H9 (cell line): ENCODE data around the gene UBXN7. TPM values are rescaled to one million over a fixed set of nuclear protein-coding genes. Genes with fewer than 3 reads are reported as not detected.

Experiments
- DNase-seq: peaks from one replicate; pipeline ENCODE4 v3.0.0-alpha.2; 2017
- H2AFZ ChIP-seq: one replicate; pipeline ENCODE4 v1.6.1; 2013; ENCODE audit warnings: mild to moderate bottlenecking, low read length, control low read depth, moderate library complexity
- H2AK5ac ChIP-seq: 2 replicates; pipeline ENCODE4 v1.6.1; 2013; ENCODE audit warnings: low read length, control low read depth, mixed read lengths; ENCODE audit not compliant: insufficient read length
- H2BK120ac ChIP-seq: one replicate; pipeline ENCODE4 v1.6.1; 2013; ENCODE audit warnings: low read depth, mild to moderate bottlenecking, low read length, control low read depth, inconsistent platforms; ENCODE audit not compliant: poor library complexity, severe bottlenecking
- H2BK12ac ChIP-seq: 2 replicates; pipeline ENCODE4 v1.6.1; 2013; ENCODE audit warnings: low read length, control low read depth, mixed read lengths, low read depth; ENCODE audit not compliant: insufficient read length
- H2BK15ac ChIP-seq: 2 replicates; pipeline ENCODE4 v1.6.1; 2013; ENCODE audit warnings: low read depth, low read length, control low read depth
- H2BK20ac ChIP-seq: one replicate; pipeline ENCODE4 v1.6.1; 2013; ENCODE audit warnings: low read depth, mild to moderate bottlenecking, low read length, control low read depth, inconsistent platforms; ENCODE audit not compliant: poor library complexity, severe bottlenecking
- H2BK5ac ChIP-seq: 2 replicates; pipeline ENCODE4 v1.6.1; 2013; ENCODE audit warnings: low read length, control low read depth, mixed read lengths; ENCODE audit not compliant: insufficient read length
- H3K14ac ChIP-seq: 2 replicates; pipeline ENCODE4 v1.6.1; 2013; ENCODE audit warnings: low read length, control low read depth; ENCODE audit not compliant: insufficient read depth
- H3K18ac ChIP-seq: 2 replicates; pipeline ENCODE4 v1.6.1; 2013; ENCODE audit warnings: low read depth, mild to moderate bottlenecking, mixed read lengths, low read length, control low read depth; ENCODE audit not compliant: insufficient read length
- H3K23ac ChIP-seq: 2 replicates; pipeline ENCODE4 v1.6.1; 2013; ENCODE audit warnings: low read length, control low read depth, mixed read lengths, low read depth; ENCODE audit not compliant: insufficient read length
- H3K23me2 ChIP-seq: 2 replicates; pipeline ENCODE4 v1.6.1; 2013; ENCODE audit warnings: low read depth, mild to moderate bottlenecking, mixed read lengths, low read length, control low read depth; ENCODE audit not compliant: insufficient read length, poor library complexity, severe bottlenecking
- H3K27ac ChIP-seq: 2 replicates; pipeline ENCODE4 v1.5.1; 2013; ENCODE audit warnings: low read length, control low read depth, mixed read lengths, low read depth; ENCODE audit not compliant: insufficient read length
- H3K27me3 ChIP-seq: 2 replicates; pipeline ENCODE4 v1.6.1; 2013; ENCODE audit warnings: low read length, control low read depth, inconsistent platforms; ENCODE audit not compliant: insufficient read depth
- H3K4ac ChIP-seq: 2 replicates; pipeline ENCODE4 v1.6.1; 2013; ENCODE audit warnings: low read depth, mild to moderate bottlenecking, control low read depth, inconsistent platforms, low read length, moderate library complexity
- H3K4me1 ChIP-seq: 2 replicates; pipeline ENCODE4 v1.6.1; 2013; ENCODE audit warnings: low read length, control low read depth, inconsistent platforms; ENCODE audit not compliant: insufficient read depth
- H3K4me2 ChIP-seq: 2 replicates; pipeline ENCODE4 v1.6.1; 2013; ENCODE audit warnings: low read length, control low read depth, mixed read lengths; ENCODE audit not compliant: insufficient read length, insufficient read depth
- H3K56ac ChIP-seq: 2 replicates; pipeline ENCODE4 v1.6.1; 2013; ENCODE audit warnings: low read depth, mild to moderate bottlenecking, mixed read lengths, low read length, control low read depth; ENCODE audit not compliant: insufficient read length
- H3K79me1 ChIP-seq: 2 replicates; pipeline ENCODE4 v1.6.1; 2013; ENCODE audit warnings: low read depth, mild to moderate bottlenecking, moderate library complexity, low read length, control low read depth, inconsistent platforms; ENCODE audit not compliant: insufficient read depth, poor library complexity, severe bottlenecking
- H3K79me2 ChIP-seq: 2 replicates; pipeline ENCODE4 v1.6.1; 2013; ENCODE audit warnings: low read length, control low read depth, inconsistent platforms; ENCODE audit not compliant: insufficient read depth
- H3K9ac ChIP-seq: 2 replicates; pipeline ENCODE4 v1.6.1; 2013; ENCODE audit warnings: low read length, control low read depth, mixed read lengths; ENCODE audit not compliant: insufficient read length; ENCODE audit errors: extremely low read depth
- H3K9me3 ChIP-seq: one replicate; pipeline ENCODE4 v1.6.1; 2013; ENCODE audit warnings: low read depth, low read length, inconsistent platforms; ENCODE audit not compliant: control insufficient read depth
- H3T11ph ChIP-seq: one replicate; pipeline ENCODE4 v1.6.1; 2013; ENCODE audit warnings: mild to moderate bottlenecking, low read length, control low read depth, inconsistent platforms
- H4K20me1 ChIP-seq: one replicate; pipeline ENCODE4 v1.6.1; 2013; ENCODE audit not compliant: control insufficient read depth, insufficient read length, insufficient read depth
- H4K5ac ChIP-seq: 2 replicates; pipeline ENCODE4 v1.6.1; 2013; ENCODE audit warnings: low read depth, mild to moderate bottlenecking, mixed read lengths, low read length, control low read depth; ENCODE audit not compliant: insufficient read length
- H4K8ac ChIP-seq: replicated peaks from 2 replicates; pipeline ENCODE4 v1.6.1; 2013; ENCODE audit warnings: low read length, control low read depth, mixed read lengths, low read depth; ENCODE audit not compliant: insufficient read length
- H4K91ac ChIP-seq: 2 replicates; pipeline ENCODE4 v1.6.1; 2013; ENCODE audit warnings: low read depth, mild to moderate bottlenecking, moderate library complexity, mixed read lengths, low read length, control low read depth; ENCODE audit not compliant: insufficient read length
- H3K27ac Mint-ChIP-seq, 3 experiments: 2 replicates in 2 of 3; 3 replicates in 1 of 3; pipeline ENCODE4 v1.8.0; 2020 to 2021; ENCODE audit warnings: mixed read lengths in 3 of 3, mild to moderate bottlenecking in 1 of 3, moderate library complexity in 1 of 3
- H3K27me3 Mint-ChIP-seq: 2 replicates; pipeline ENCODE4 v1.8.0; 2021; ENCODE audit warnings: low read depth, mild to moderate bottlenecking, moderate library complexity, mixed read lengths
- H3K36me3 Mint-ChIP-seq, 3 experiments: 2 replicates in 2 of 3; 3 replicates in 1 of 3; pipeline ENCODE4 v1.8.0; 2020 to 2021; ENCODE audit warnings: low read depth in 3 of 3, mixed read lengths in 3 of 3; ENCODE audit not compliant: insufficient read depth in 1 of 3
- H3K4me1 Mint-ChIP-seq, 2 experiments: 2 replicates each; pipeline ENCODE4 v1.8.0; 2020; ENCODE audit warnings: mixed read lengths in 2 of 2
- H3K4me3 Mint-ChIP-seq, 2 experiments: 2 replicates in 1 of 2; 3 replicates in 1 of 2; pipeline ENCODE4 v1.8.0; 2020 to 2021; ENCODE audit warnings: mild to moderate bottlenecking in 2 of 2, mixed read lengths in 2 of 2, moderate library complexity in 1 of 2
- H3K9me3 Mint-ChIP-seq, 2 experiments: 2 replicates in 1 of 2; 3 replicates in 1 of 2; pipeline ENCODE4 v1.8.0; 2020; ENCODE audit warnings: mild to moderate bottlenecking in 2 of 2, mixed read lengths in 2 of 2, moderate library complexity in 1 of 2
- CTCF ChIP-seq: fragments of 200-600 bp; sonication (generic); conservative IDR thresholded peaks from 3 replicates; pipeline ENCODE4 v1.8.0; 2021; ENCODE audit warnings: antibody characterized with exemption, mild to moderate bottlenecking
- WGBS: extraction: QIAGEN DNeasy Blood & Tissue Kit; methylation state at CpG from one replicate; pipeline ENCODE4 v1.1.7; 2013; ENCODE audit warnings: missing lambda C conversion rate, low lambda C conversion rate, mixed read lengths; ENCODE audit not compliant: insufficient read length; ENCODE audit errors: extremely low coverage; 5-methylcytosine and 5-hydroxymethylcytosine counted together
- total RNA-seq: library from RNA; stranded (reverse); gene quantifications from 2 replicates; pipeline ENCODE4 v1.2.1, GENCODE V29; 2021

The UBXN7 gene
- total RNA-seq, 1 experiment from 2014 or later = 110 TPM

GRCh38 chr3:196354132-196354531 is 78.1 kb downstream of the UBXN7 start:
- Histone ChIP-seq H2AFZ (no peak overlapping the region), H2BK5ac (no peak overlapping the region), H4K5ac (no peak overlapping the region), H3K23me2 (no peaks in the 10 kb centered on the region), H3K4me1 (no peaks in the 10 kb centered on the region), H3K4ac (no peak overlapping the region), H2BK20ac (no peak overlapping the region), H3K27me3 (no peaks in the 10 kb centered on the region), H2BK12ac (no peak overlapping the region), H3K4me2 (no peak overlapping the region), H3K9ac (no peak overlapping the region), H2AK5ac (no peak overlapping the region), H3K9me3 (no peaks in the 10 kb centered on the region), H3K27ac (no peak overlapping the region), H2BK15ac (no peak overlapping the region), H4K91ac (no peak overlapping the region), H3K18ac (no peak overlapping the region), H3K79me2 (no peaks in the 10 kb centered on the region), H2BK120ac (no peak overlapping the region), H3T11ph (no peak overlapping the region), H3K56ac (no peak overlapping the region), H3K14ac (no peak overlapping the region), H3K23ac (no peak overlapping the region), H4K20me1 (no peaks in the 10 kb centered on the region), H4K8ac (no peak overlapping the region), H3K79me1 (no peaks in the 10 kb centered on the region)
- H3K36me3 Mint-ChIP-seq = peaks cover 20 to 60% (median 59%) of the 10 kb centered on the region in 3 experiments; a peak in 6 of 7 replicates
- DNase-seq = no peak
- no peak overlapping the region; a peak in 1 of 7 replicates for H3K27ac Mint-ChIP-seq
- no peaks in the 10 kb centered on the region for H3K27me3 Mint-ChIP-seq
- no peak overlapping the region for H3K4me3 Mint-ChIP-seq
- H3K9me3 Mint-ChIP-seq = no peaks in the 10 kb centered on the region
- no CpG with 5 or more reads among the region's 6 CpGs for WGBS
- TF ChIP-seq CTCF = no peak
- H3K4me1 Mint-ChIP-seq = no peaks in the 10 kb centered on the region
